Mucosa of descending colon (tissue), 3 donors: ENCODE measurements around the gene PLXNA4. TPM values are rescaled to one million over a fixed set of nuclear protein-coding genes. Genes with fewer than 3 reads are reported as not detected.

Experiments
- ATAC-seq: fragments of 200-7000 bp; cut with Tn5 transposase; one replicate; pipeline ENCODE4 v1.9.1; 2020; ENCODE audit warnings: mild to moderate bottlenecking, moderate library complexity
- DNase-seq, 3 donors: peaks; one replicate each; pipeline ENCODE4 v3.0.0-alpha.2; 2020
- H3K36me3 ChIP-seq: fragments of 200-600 bp; one replicate; pipeline ENCODE4 v1.8.0; 2021; ENCODE audit warnings: low read depth, mild to moderate bottlenecking
- H3K4me1 ChIP-seq: fragments of 200-600 bp; one replicate; pipeline ENCODE4 v1.8.0; 2021; ENCODE audit warnings: low read depth, mild to moderate bottlenecking
- H3K4me3 ChIP-seq: fragments of 200-600 bp; one replicate; pipeline ENCODE4 v1.8.0; 2021; ENCODE audit warnings: mild to moderate bottlenecking
- H3K9me3 ChIP-seq: fragments of 200-600 bp; one replicate; pipeline ENCODE4 v1.8.0; 2021; ENCODE audit warnings: mild to moderate bottlenecking
- intact Hi-C, 2 donors: fragments of 100-400 bp; cut with DNase I in 1 of 2; cut with micrococcal nuclease in 1 of 2; formaldehyde crosslinking; loops; one replicate each; pipeline versions ENCODE4 v1.11.0 to v1.11.1; 2022; cut with DNase I, micrococcal nuclease
- total RNA-seq, 3 donors: library from RNA; stranded (reverse); fragmentation: NEBNext Ultra II Directional in 2 of 3; extraction: Animal tissue kit (Norgen Biotek cat#: 25700) in 2 of 3; gene quantifications; one replicate each; pipeline versions ENCODE4 v1.2.1 to v1.2.4, GENCODE V29; 2021 to 2023
- TF ChIP-seq, protein P1 (sequence below): fragments of 200-600 bp; IDR thresholded peaks from one replicate; pipeline ENCODE4 v1.8.0; 2022; ENCODE audit warnings: antibody characterized with exemption, mild to moderate bottlenecking
- donor health status: DM: no; HTN: no; CAD: no; lungs with moderate emphysema.
- donor health status: DM: no; HTN: no; CAD: no.
- donor health status: DM: no; HTN: yes; CAD: no.

PLXNA4 gene
- total RNA-seq, 3 donors from 2014 or later: 0.78 to 3.5 (median 2.7) TPM

DNA sequence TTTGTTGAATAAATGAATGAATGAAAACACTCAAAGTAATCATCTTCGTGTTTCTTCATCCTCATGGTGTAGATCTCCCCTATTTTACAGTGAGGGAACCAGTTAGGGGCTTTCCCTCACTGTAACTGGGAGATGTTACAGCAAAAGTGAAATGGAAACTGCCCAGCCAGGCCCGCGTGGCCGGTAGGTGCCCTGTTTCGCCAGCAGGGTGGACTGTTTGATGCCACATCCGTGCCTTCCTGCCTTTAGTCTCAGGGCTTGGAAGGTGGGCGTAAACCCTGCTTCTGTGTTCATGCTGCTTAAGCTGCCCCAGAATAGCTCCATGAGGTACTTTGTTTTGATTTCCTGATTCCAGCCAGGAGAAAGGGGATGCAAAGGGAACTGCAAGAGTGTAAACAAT lies 268.8 kb downstream of the PLXNA4 start:
- TF ChIP-seq, protein P1, sequence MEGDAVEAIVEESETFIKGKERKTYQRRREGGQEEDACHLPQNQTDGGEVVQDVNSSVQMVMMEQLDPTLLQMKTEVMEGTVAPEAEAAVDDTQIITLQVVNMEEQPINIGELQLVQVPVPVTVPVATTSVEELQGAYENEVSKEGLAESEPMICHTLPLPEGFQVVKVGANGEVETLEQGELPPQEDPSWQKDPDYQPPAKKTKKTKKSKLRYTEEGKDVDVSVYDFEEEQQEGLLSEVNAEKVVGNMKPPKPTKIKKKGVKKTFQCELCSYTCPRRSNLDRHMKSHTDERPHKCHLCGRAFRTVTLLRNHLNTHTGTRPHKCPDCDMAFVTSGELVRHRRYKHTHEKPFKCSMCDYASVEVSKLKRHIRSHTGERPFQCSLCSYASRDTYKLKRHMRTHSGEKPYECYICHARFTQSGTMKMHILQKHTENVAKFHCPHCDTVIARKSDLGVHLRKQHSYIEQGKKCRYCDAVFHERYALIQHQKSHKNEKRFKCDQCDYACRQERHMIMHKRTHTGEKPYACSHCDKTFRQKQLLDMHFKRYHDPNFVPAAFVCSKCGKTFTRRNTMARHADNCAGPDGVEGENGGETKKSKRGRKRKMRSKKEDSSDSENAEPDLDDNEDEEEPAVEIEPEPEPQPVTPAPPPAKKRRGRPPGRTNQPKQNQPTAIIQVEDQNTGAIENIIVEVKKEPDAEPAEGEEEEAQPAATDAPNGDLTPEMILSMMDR: no peak
- H3K36me3 ChIP-seq: no peaks in the 10 kb centered on the region
- H3K9me3 ChIP-seq: no peaks in the 10 kb centered on the region
- no peak for ATAC-seq
- intact Hi-C loops: no loop called here
- no peak overlapping the region for H3K4me3 ChIP-seq
- no peak for DNase-seq
- no peaks in the 10 kb centered on the region for H3K4me1 ChIP-seq

DNA sequence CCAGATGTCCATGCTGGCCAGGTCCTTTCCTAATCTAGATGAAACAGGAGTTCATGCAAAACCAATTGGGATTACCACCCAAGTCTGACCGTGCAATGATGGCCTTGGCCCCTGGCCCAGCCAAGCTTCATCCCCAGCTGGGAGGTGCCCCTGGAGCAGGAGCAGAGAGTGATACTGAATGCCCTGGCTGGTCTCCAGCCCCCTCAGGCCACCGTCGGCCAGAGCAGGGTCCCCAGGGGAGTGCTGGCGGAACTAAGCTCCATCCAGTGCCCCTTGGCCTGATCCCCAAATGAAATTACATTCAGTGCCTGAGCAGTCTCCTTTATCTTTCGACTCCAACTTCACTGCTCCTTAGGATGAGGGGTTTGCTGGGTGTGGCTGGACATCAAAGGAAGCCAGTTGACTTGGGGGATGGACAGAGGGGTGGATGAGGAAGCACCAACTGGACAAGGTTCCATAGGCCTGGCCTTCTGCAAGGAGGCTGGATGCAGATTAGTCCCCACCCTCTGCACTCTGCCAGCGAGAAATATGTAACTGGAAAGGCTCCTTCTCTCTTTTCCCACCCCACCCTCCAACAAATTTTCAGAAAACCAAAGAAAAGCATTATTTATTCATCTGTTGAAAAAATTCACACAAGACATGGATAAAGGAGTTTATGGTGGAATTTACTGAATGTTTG lies 275.5 kb downstream of the PLXNA4 start:
- no peak for DNase-seq
- Histone ChIP-seq H3K36me3 (no peaks in the 10 kb centered on the region), H3K9me3 (no peaks in the 10 kb centered on the region), H3K4me3 (no peak overlapping the region), H3K4me1 (no peaks in the 10 kb centered on the region)
- TF ChIP-seq, protein P1: no peak
- intact Hi-C loops: no loop called here
- ATAC-seq: no peak

DNA sequence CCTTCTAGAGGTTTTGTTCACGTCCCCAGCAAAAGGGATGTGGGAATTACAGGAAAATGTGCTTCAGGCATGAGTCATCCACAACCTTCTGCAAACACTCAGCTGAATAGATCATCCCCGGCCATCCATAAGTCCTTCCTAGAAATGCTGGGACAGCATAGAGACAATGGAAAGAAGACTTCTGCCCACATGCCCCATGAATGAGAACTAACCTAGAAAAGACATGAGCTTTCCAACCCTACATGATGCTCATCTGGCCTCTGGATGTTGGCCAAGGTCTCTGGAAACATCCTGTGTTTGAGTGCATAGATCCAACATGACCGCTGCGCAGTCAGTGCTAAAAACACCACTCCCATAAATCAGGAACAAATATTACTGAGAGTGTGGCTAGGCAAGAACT lies 277.5 kb downstream of the PLXNA4 start:
- ATAC-seq: no peak
- TF ChIP-seq, protein P1: no peak

DNA sequence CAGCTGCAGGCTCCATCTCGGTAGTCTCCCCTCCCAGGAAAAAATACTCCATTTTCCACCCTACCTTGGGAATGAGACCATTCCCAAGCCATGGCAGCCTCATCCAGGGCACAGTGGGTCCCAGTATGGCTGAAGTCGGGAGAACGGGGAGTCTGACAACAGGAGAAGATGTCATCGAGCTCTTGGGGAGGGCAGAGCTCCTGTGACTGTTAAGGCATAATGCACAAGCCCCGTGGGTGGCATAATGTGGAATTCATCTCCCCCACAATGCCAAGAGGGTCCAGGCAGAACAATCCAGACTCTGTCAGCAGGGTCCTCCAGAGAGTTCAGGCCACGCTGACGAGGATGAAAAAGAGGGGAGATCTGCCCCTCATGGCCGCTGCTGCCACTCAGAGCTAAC lies 279.4 kb downstream of the PLXNA4 start:
- no peaks in the 10 kb centered on the region for H3K9me3 ChIP-seq
- TF ChIP-seq, protein P1: no peak
- ATAC-seq: no peak

More for the DNA sequence above, 277.5 kb downstream of the PLXNA4 start:
- DNase-seq: no peak
- no peaks in the 10 kb centered on the region for H3K9me3 ChIP-seq
- no peaks in the 10 kb centered on the region for H3K36me3 ChIP-seq
- no peaks in the 10 kb centered on the region for H3K4me1 ChIP-seq
- H3K4me3 ChIP-seq: no peak overlapping the region
- intact Hi-C loops: no loop called here

DNA sequence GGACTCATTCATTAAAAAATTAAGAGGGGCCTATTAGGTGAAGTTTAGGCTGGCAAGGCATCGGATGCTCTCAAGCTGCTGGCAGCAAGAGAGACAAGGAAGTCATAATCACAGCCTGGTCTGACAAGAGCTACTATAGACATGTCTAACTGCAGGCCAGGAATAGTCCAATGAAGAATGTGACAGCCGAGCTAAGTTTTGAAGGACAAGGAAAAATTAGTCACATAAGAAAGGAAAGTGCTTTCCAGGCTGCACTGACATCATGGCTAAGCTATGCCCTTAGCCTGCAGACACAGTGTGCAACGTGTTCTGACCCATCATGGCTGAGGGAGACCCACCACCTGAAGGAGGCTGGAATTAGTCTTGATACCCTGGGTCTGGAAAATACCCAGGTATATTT lies 281.1 kb downstream of the PLXNA4 start:
- no peak overlapping the region for H3K4me3 ChIP-seq
- H3K36me3 ChIP-seq: no peaks in the 10 kb centered on the region
- H3K9me3 ChIP-seq: no peaks in the 10 kb centered on the region
- DNase-seq (no peak), ATAC-seq (no peak)
- TF ChIP-seq, protein P1: no peak
- no peaks in the 10 kb centered on the region for H3K4me1 ChIP-seq
- intact Hi-C loops: no loop called here

More for the DNA sequence above, 279.4 kb downstream of the PLXNA4 start:
- H3K4me3 ChIP-seq: no peak overlapping the region
- no peak for DNase-seq
- intact Hi-C loops: no loop called here
- no peaks in the 10 kb centered on the region for H3K4me1 ChIP-seq
- H3K36me3 ChIP-seq: no peaks in the 10 kb centered on the region
